Heart left ventricle (tissue), 13 donors: ENCODE measurements around the gene CCDC192.

Experiments used
- CTCF ChIP-seq, 12 donors: fragments of 200-600 bp; sonication (generic) in 4 of 12; IDR thresholded peaks; one replicate each; pipeline versions ENCODE4 v1.5.0 to v1.8.0; 2018 to 2022; ENCODE audit warnings: antibody characterized with exemption in 12 of 12, mild to moderate bottlenecking in 5 of 12
- POLR2A ChIP-seq, 2 donors: fragments of 450-650 bp; IDR thresholded peaks; one replicate each; pipeline ENCODE4 v1.6.1; 2017; ENCODE audit warnings: antibody characterized with exemption in 2 of 2, mild to moderate bottlenecking in 2 of 2, moderate library complexity in 2 of 2
- donor health status: ischemic (EF 13 %, LVEDD 7.1; RV severe dilation, severe dysfunction).
- donor health status: DM: no; HTN: yes; CAD: no.
- donor health status: DM: no; HTN: no; CAD: no.
- donor health status: ischemic (EF 25% LVEDD 6.9; RV normal size, moderate dysfunction).
- donor health status: ischemic (EF 25% LVEDD 5.7; RV mildly dilated, moderate dysfunction).
- donor health status: ischemic (EF 35%, LVEDD 5.7; RV mildly dilated, moderate dysfunction).
- donor health status: nonischemic (EF 11% LVEDD 7.7; RV severe dilation, severe dysfunction).
- donor health status: DM: yes; HTN: yes; CAD: no.
- donor health status: PGD.
- donor health status: ischemic (EF 29% LVEDD 5.4; RV normal size, mild dysfunction).
- donor health status: nonischemic (EF 23%, LVEDD 6.1; RV moderate dilation, normal function).

- TF ChIP-seq CTCF (IDR thresholded peaks at IDR 0.05) (no peak), POLR2A (IDR thresholded peaks at IDR 0.05) (no peak)
Measured at GRCh38 chr5:127695346-127695745, 7.8 kb upstream of the CCDC192 start.
